Mononuclear cell (primary cell): ENCODE data around the gene HAGHL. TPM values are rescaled to one million over a fixed set of nuclear protein-coding genes. Genes with fewer than 3 reads are reported as not detected.

ENCODE experiments used
- H3K27me3 ChIP-seq: 2 replicates; pipeline ENCODE4 v1.6.0; 2011; ENCODE audit warnings: low read length, control low read depth; ENCODE audit not compliant: insufficient read depth
- H3K4me1 ChIP-seq: 2 replicates; pipeline ENCODE4 v1.5.1; 2011; ENCODE audit warnings: mild to moderate bottlenecking, low read length, control low read depth; ENCODE audit not compliant: insufficient read depth
- H3K4me3 ChIP-seq: 2 replicates; pipeline ENCODE4 v1.5.1; 2011; ENCODE audit warnings: mild to moderate bottlenecking, low read length, moderate library complexity
- H3K9me3 ChIP-seq: 2 replicates; pipeline ENCODE4 v1.5.1; 2011; ENCODE audit warnings: low read depth, mild to moderate bottlenecking, control low read depth, low read length
- total RNA-seq: library from RNA; depleted of rRNA; stranded (reverse); fragments of >200 nt; gene quantifications from one replicate; pipeline ENCODE4 v1.2.3, GENCODE V29; 2012

The HAGHL gene
- total RNA-seq, 1 donor: 4.6 TPM

DNA sequence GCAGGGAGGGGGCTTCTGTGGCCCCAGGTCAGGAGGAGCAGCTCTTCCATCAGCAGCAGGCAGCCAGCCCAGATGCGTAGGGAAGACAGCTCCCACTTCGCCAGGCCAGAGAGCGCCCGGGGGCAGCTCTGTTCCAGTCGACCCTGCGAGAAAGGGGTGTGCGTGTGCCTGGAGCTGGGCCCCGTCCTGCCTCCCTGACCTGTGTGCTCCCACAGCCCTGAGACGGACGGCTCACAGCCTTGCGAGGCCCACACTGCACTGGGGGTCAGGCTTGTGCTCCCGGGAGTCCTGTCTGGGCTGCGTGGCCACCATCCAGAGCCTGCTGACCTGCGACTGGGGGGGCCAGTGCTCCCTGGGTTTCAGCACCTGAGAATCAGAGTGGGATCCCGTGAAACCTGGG lies 33.2 kb downstream of the HAGHL start:
- Histone ChIP-seq H3K27me3 (no peaks in the 10 kb centered on the region), H3K9me3 (no peaks in the 10 kb centered on the region), H3K4me1 (peaks cover 18% of the 10 kb centered on the region), H3K4me3 (no peak overlapping the region)

- peaks cover 11% of the 10 kb centered on the region for H3K4me1 ChIP-seq
- H3K9me3 ChIP-seq: no peaks in the 10 kb centered on the region
- H3K27me3 ChIP-seq: no peaks in the 10 kb centered on the region
- H3K4me3 ChIP-seq: no peak within 1 kb of the TSS
These were observed 33.8 kb downstream of the HAGHL start, which contains the start of gene MSLN for GRCh38 chr16:760545-761343. MSLN (plus strand) TSS chr16:760734; CDS start chr16:762681, 1,947 bp downstream.

- H3K4me1 ChIP-seq: peaks cover 8% of the 10 kb centered on the region
- H3K27me3 ChIP-seq: no peaks in the 10 kb centered on the region
- H3K4me3 ChIP-seq: no peak overlapping the region
- H3K9me3 ChIP-seq: no peaks in the 10 kb centered on the region
These were observed 35.0 kb downstream of the HAGHL start for GRCh38 chr16:761625-762513.

GRCh38 chr16:762595-763268 lies 35.8 kb downstream of the HAGHL start:
- Histone ChIP-seq H3K4me3 (no peak overlapping the region), H3K9me3 (no peaks in the 10 kb centered on the region), H3K4me1 (peaks cover 4% of the 10 kb centered on the region), H3K27me3 (no peaks in the 10 kb centered on the region)

- Histone ChIP-seq H3K9me3 (no peaks in the 10 kb centered on the region), H3K27me3 (no peaks in the 10 kb centered on the region), H3K4me3 (no peak overlapping the region), H3K4me1 (no peaks in the 10 kb centered on the region)
These were observed 36.7 kb downstream of the HAGHL start for GRCh38 chr16:763369-764183.

DNA sequence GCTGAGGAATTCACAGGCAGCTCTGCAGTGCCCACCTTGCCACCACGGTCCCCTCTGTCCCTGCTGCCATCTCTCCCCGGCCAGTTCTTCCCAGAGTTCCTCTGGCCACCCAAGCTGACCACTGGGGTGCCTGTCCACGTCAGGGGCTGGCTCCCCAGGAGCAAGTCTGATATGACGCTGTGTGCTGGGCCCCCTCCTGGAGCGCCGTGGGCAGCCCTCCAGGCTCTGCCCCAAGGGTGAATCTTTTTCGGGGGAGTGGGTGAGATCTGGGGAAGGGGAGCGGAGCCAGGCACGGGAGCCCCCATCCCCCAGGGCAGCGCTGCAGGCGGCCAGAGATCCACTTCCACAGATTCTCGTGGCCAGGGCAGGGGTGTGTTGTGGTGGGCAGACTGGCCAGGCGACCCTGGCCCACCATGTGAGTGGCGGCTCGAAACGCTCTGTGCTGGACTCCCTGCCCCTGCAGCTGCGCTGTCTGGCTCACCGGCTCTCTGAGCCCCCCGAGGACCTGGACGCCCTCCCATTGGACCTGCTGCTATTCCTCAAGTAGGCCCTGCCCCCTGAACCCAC lies 37.4 kb downstream of the HAGHL start:
- no peaks in the 10 kb centered on the region for H3K9me3 ChIP-seq
- no peaks in the 10 kb centered on the region for H3K27me3 ChIP-seq
- no peak overlapping the region for H3K4me3 ChIP-seq
- no peaks in the 10 kb centered on the region for H3K4me1 ChIP-seq

DNA sequence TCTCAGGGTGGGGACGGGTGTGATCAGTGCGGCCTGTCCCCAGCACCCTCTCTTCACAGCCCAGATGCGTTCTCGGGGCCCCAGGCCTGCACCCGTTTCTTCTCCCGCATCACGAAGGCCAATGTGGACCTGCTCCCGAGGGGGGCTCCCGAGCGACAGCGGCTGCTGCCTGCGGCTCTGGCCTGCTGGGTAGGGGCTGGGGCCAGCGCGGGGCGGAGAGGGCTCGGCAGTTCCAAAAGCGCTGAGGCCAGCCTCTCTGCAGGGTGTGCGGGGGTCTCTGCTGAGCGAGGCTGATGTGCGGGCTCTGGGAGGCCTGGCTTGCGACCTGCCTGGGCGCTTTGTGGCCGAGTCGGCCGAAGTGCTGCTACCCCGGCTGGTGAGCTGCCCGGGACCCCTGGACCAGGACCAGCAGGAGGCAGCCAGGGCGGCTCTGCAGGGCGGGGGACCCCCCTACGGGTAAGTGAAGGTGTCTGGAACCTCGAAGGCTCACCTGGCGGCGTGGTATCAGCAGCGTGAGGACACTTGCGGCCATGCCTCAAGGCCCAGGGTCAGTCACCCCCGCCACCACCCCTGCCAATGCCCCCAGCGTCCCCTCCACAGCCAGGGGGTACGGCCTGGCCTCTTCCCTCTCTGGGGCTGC lies 38.1 kb downstream of the HAGHL start:
- H3K4me3 ChIP-seq: no peak overlapping the region
- H3K27me3 ChIP-seq: no peaks in the 10 kb centered on the region
- H3K9me3 ChIP-seq: no peaks in the 10 kb centered on the region
- H3K4me1 ChIP-seq: no peaks in the 10 kb centered on the region

GRCh38 chr16:765488-765865 lies 38.6 kb downstream of the HAGHL start:
- no peaks in the 10 kb centered on the region for H3K9me3 ChIP-seq
- no peaks in the 10 kb centered on the region for H3K27me3 ChIP-seq
- no peak overlapping the region for H3K4me3 ChIP-seq
- H3K4me1 ChIP-seq: no peaks in the 10 kb centered on the region

- H3K9me3 ChIP-seq: no peaks in the 10 kb centered on the region
- H3K4me1 ChIP-seq: no peaks in the 10 kb centered on the region
- no peaks in the 10 kb centered on the region for H3K27me3 ChIP-seq
These were observed 39.3 kb downstream of the HAGHL start for GRCh38 chr16:766008-766819.

DNA sequence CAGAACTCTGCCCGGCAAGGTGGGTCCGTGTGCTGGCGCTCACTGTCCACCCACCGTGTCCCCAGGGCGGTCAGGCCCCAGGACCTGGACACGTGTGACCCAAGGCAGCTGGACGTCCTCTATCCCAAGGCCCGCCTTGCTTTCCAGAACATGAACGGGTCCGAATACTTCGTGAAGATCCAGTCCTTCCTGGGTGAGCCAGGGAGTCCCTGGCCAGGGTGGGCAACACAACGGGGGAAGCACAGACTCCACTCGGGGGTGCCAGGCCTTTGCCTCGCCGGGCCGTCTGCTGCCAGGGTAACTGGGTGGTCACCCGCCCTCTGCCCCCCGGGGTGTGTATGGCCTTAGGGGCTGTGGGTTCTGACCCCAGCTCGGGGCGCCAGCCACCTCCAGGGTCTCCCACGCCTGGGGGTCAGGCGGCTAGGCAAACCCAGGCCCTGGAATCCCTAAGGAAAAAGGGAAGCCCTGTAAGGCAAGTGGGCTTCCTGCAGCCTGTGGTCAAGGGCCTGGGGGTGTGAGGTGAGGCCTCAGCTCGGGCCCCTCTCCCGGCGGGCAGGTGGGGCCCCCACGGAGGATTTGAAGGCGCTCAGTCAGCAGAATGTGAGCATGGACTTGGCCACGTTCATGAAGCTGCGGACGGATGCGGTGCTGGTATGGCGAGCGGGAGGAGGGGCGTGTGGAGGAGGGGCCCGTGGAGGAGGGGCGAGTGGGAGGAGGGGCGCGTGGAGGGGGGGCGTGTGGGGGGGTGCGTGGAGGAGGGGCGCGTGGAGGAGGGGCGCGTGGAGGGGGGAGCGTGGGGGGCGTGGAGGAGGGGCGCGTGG lies 40.1 kb downstream of the HAGHL start:
- Histone ChIP-seq H3K9me3 (no peaks in the 10 kb centered on the region), H3K4me3 (no peak overlapping the region), H3K27me3 (no peaks in the 10 kb centered on the region), H3K4me1 (no peaks in the 10 kb centered on the region)

More at GRCh38 chr16:766008-766819, 39.3 kb downstream of the HAGHL start:
- no peak overlapping the region for H3K4me3 ChIP-seq

DNA sequence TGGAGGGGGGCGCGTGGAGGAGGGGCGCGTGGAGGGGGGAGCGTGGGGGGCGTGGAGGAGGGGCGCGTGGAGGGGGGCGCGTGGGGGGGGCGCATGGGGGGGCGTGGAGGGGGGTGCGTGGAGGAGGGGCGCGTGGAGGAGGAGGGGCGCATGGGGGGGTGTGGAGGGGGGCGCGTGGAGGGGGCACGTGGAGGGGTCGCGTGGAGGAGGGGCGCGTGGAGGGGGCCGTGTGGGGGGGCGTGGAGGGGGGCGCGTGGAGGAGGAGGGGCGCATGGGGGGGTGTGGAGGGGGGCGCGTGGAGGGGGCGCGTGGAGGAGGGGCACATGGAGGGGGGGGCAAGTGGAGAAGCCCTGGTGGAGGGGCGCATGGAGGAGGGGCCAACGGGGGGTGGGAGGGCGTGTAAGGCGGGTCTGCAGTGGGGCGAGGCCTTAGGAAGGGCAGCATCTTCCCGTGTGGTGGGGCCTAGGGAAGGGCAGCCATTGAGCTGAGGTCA lies 40.9 kb downstream of the HAGHL start:
- H3K4me3 ChIP-seq: no peak overlapping the region
- no peaks in the 10 kb centered on the region for H3K27me3 ChIP-seq
- no peaks in the 10 kb centered on the region for H3K9me3 ChIP-seq
- no peaks in the 10 kb centered on the region for H3K4me1 ChIP-seq

GRCh38 chr16:768428-768827 lies 41.5 kb downstream of the HAGHL start:
- Histone ChIP-seq H3K4me1 (no peaks in the 10 kb centered on the region), H3K9me3 (no peaks in the 10 kb centered on the region), H3K4me3 (no peak overlapping the region), H3K27me3 (no peaks in the 10 kb centered on the region)
